SU-DHL-6 (cell line): ENCODE data around the gene ZNF516.

ENCODE experiments used
- H2AFZ ChIP-seq: fragments of 200-600 bp; sonication (generic); 2 replicates; pipeline ENCODE4 v1.6.1; 2014; ENCODE audit warnings: low read depth, mild to moderate bottlenecking, moderate library complexity, mixed read lengths, antibody characterized with exemption, low read length; ENCODE audit not compliant: severe bottlenecking
- H3F3A ChIP-seq: fragments of 200-600 bp; shearing (Covaris generic); 2 replicates; pipeline ENCODE4 v1.6.0; 2016; ENCODE audit warnings: antibody characterized with exemption, mild to moderate bottlenecking; ENCODE audit not compliant: insufficient read depth
- H3K27ac ChIP-seq: fragments of 200-600 bp; sonication (generic); 2 replicates; pipeline ENCODE4 v1.5.1; 2016; ENCODE audit warnings: low read depth, mild to moderate bottlenecking, low read length, moderate library complexity, mixed read lengths
- H3K27me3 ChIP-seq: fragments of 200-600 bp; sonication (generic), shearing (Covaris generic); 2 replicates; pipeline ENCODE4 v1.6.0; 2014; ENCODE audit warnings: mild to moderate bottlenecking, low read length
- H3K36me3 ChIP-seq: fragments of 200-600 bp; sonication (generic); 2 replicates; pipeline ENCODE4 v1.6.1; 2014; ENCODE audit warnings: mild to moderate bottlenecking, low read length, mixed read lengths
- H3K4me2 ChIP-seq: fragments of 300-600, 200-600 bp; shearing (Covaris generic), sonication (generic); 2 replicates; pipeline ENCODE4 v1.6.0; 2014; ENCODE audit warnings: low read length, low read depth, mild to moderate bottlenecking; ENCODE audit not compliant: poor library complexity, severe bottlenecking
- H3K4me3 ChIP-seq: fragments of 200-600 bp; sonication (generic); 2 replicates; pipeline ENCODE4 v1.5.1; 2014; ENCODE audit warnings: antibody characterized with exemption, low read length, mild to moderate bottlenecking, mixed read lengths; ENCODE audit not compliant: insufficient read depth, poor library complexity, severe bottlenecking
- H3K79me2 ChIP-seq: fragments of 200-600 bp; sonication (generic); 2 replicates; pipeline ENCODE4 v1.6.1; 2014; ENCODE audit warnings: mild to moderate bottlenecking, low read length, moderate library complexity; ENCODE audit not compliant: insufficient read depth
- H3K9ac ChIP-seq: fragments of 200-600 bp; sonication (generic); 2 replicates; pipeline ENCODE4 v1.7.0; 2014; ENCODE audit warnings: mild to moderate bottlenecking, low read length
- H3K9me2 ChIP-seq: fragments of 200-600 bp; sonication (generic); replicated peaks from 2 replicates; pipeline ENCODE4 v1.6.1; 2014; ENCODE audit warnings: low read length; ENCODE audit not compliant: insufficient read depth
- H3K9me3 ChIP-seq: fragments of 200-600 bp; sonication (generic); 2 replicates; pipeline ENCODE4 v1.6.1; 2014; ENCODE audit warnings: low read length, mixed read lengths; ENCODE audit not compliant: insufficient read depth
- H4K20me1 ChIP-seq: fragments of 200-600 bp; sonication (generic); 2 replicates; pipeline ENCODE4 v1.6.1; 2014; ENCODE audit warnings: low read depth, mild to moderate bottlenecking, antibody characterized with exemption, low read length, moderate library complexity, mixed read lengths
- EZH2phosphoT487 ChIP-seq: fragments of 200-600 bp; sonication (generic), shearing (Covaris generic); conservative IDR thresholded peaks from 2 replicates; pipeline ENCODE4 v1.6.1; 2018; ENCODE audit warnings: mild to moderate bottlenecking, antibody characterized with exemption, low read length, moderate library complexity, mixed read lengths
- TF ChIP-seq, protein P1 (sequence below): fragments of 200-600 bp; sonication (generic); IDR thresholded peaks from one replicate; pipeline ENCODE4 v1.5.1; 2017; ENCODE audit warnings: antibody characterized with exemption, mild to moderate bottlenecking, low read length, moderate library complexity; ENCODE audit not compliant: insufficient read depth, poor library complexity, severe bottlenecking

Gene ZNF516

DNA sequence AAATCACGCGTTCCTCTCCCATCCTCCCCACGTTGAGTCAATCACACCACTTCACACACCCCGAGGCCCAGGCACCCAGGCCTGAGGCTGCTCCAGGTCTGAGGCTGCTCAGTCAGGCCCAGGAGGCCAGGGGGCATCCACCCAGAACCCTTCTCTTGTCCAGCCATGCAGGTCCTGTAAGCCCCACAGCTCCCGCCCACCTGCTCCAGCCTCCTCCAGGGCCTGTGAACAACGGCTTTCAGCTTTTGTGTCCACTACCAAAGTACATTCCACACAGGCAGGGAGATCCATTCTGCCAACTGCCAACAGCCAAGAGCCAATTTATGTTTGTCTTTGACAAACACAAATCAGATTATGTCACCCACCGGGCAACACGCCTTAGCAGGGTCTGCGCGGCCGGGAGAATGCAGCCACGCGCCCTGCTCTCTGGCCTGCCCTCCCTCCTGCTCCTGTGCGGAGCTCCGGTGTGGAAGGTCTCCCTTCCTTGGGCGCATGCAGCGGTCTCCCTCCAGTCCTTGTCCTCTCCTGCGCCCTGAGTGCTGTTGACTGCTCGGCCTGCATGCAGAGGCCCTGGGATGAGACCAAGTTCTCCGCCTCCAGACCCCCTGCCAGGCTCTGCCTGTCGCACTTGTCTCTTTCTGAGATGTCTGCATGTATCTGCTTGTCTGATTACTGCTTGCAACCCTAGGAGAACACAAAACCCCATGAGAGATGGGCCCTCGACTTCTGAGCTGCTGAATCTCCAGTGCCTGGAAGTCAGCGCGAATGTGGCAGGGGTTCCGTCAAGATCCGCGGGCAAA lies 146.6 kb downstream of the ZNF516 start:
- Histone ChIP-seq H2AFZ (no peak overlapping the region), H4K20me1 (no peaks in the 10 kb centered on the region), H3K36me3 (no peaks in the 10 kb centered on the region), H3K9ac (no peak overlapping the region), H3K79me2 (no peaks in the 10 kb centered on the region), H3F3A (no peaks in the 10 kb centered on the region), H3K4me2 (no peak overlapping the region), H3K9me3 (no peaks in the 10 kb centered on the region), H3K9me2 (no peaks in the 10 kb centered on the region), H3K27me3 (no peaks in the 10 kb centered on the region), H3K4me3 (no peak overlapping the region), H3K27ac (no peak overlapping the region)
- no peak for TF ChIP-seq EZH2phosphoT487
- TF ChIP-seq, protein P1, sequence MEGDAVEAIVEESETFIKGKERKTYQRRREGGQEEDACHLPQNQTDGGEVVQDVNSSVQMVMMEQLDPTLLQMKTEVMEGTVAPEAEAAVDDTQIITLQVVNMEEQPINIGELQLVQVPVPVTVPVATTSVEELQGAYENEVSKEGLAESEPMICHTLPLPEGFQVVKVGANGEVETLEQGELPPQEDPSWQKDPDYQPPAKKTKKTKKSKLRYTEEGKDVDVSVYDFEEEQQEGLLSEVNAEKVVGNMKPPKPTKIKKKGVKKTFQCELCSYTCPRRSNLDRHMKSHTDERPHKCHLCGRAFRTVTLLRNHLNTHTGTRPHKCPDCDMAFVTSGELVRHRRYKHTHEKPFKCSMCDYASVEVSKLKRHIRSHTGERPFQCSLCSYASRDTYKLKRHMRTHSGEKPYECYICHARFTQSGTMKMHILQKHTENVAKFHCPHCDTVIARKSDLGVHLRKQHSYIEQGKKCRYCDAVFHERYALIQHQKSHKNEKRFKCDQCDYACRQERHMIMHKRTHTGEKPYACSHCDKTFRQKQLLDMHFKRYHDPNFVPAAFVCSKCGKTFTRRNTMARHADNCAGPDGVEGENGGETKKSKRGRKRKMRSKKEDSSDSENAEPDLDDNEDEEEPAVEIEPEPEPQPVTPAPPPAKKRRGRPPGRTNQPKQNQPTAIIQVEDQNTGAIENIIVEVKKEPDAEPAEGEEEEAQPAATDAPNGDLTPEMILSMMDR = no peak

DNA sequence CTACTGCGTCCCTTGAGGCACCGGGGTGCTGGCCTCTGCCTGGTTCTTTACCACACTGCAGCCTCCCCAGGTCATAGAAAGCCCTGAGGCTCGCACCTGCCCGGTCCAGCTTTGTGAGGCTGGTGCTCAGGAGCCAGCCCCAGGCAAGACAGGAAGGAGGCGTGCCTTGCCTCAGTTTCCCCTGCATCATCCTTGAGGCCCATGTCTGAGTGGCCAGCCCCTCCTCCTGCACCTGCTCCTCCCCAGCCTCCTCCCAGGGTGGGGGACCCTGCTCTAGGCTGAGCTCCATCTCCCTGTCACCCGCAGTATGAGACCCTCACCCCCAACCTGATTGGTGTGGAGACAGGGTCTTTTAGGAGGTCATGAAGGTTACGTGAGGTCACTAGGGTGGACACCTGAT lies 147.7 kb downstream of the ZNF516 start:
- H3K79me2 ChIP-seq = no peaks in the 10 kb centered on the region
- no peaks in the 10 kb centered on the region for H4K20me1 ChIP-seq
- H3K9ac ChIP-seq = no peak overlapping the region
- no peak overlapping the region for H2AFZ ChIP-seq
- H3K9me2 ChIP-seq = no peaks in the 10 kb centered on the region
- no peaks in the 10 kb centered on the region for H3K36me3 ChIP-seq
- no peaks in the 10 kb centered on the region for H3K27me3 ChIP-seq
- no peak overlapping the region for H3K4me2 ChIP-seq
- no peak overlapping the region for H3K4me3 ChIP-seq
- H3F3A ChIP-seq = no peaks in the 10 kb centered on the region
- no peak overlapping the region for H3K27ac ChIP-seq
- TF ChIP-seq, protein P1 = no peak
- no peak for TF ChIP-seq EZH2phosphoT487
- no peaks in the 10 kb centered on the region for H3K9me3 ChIP-seq

DNA sequence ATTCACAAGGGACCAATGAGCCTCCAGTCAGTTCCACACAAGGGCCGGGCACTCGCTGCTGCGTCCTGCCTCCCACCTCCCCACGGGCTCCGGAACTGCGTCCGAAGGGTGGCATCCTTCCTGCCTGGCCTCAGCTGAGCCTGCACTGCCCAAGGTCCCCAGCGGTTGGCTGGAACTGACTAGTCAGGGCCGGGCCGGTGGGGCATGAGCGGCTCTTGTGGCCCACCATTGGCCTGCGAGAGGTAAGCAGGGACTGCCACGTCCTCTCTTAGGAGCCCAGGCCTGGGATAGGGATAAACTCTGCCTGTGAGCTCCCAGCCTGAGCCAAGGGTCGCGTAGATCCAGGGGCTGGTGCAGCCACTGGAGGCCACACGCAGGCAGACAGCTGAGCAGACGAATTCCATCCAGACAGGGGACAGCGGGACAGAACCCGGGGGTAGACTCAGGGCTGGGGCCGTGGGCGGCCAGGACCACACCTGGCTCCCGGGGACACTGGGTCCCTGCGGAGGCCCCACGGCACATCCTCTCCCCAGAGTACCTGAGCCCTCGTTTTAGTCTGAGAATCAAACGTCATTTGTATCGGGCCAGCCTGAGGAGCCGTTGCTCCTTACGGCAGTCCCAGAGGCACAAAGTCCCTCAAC lies 148.4 kb downstream of the ZNF516 start:
- Histone ChIP-seq H3K79me2 (no peaks in the 10 kb centered on the region), H3K4me3 (no peak overlapping the region), H3K9me3 (no peaks in the 10 kb centered on the region), H3K36me3 (no peaks in the 10 kb centered on the region), H3F3A (no peaks in the 10 kb centered on the region), H3K9me2 (no peaks in the 10 kb centered on the region), H4K20me1 (no peaks in the 10 kb centered on the region), H3K27ac (no peak overlapping the region), H2AFZ (no peak overlapping the region), H3K27me3 (no peaks in the 10 kb centered on the region), H3K9ac (no peak overlapping the region), H3K4me2 (no peak overlapping the region)
- TF ChIP-seq, protein P1 = no peak
- TF ChIP-seq EZH2phosphoT487 = no peak
